ENCODE data around the gene DHFR. TPM values are rescaled to one million over a fixed set of nuclear protein-coding genes. Genes with fewer than 3 reads are reported as not detected.

The DHFR gene
- total RNA-seq, 1 donor from 2014 or later: 14.4 TPM

DNA sequence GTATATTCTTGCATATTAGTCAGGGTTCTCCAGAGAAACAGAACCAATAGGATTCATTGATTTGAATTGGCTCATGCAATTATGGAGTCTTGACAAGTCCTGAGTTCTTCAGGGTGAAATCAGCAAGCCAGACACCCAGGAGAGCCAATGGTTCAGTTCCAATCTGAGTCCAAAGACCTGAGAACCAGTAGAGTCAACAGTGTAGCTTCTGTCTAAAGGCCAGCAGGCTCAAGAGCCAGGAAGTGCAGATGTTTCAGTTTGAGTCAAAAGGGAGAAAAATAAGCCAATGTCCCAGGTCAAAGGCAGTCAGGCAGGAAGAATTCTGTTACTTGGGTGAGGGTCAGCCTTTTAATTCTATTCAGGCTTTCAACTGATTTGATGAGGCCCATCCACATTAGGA lies 47.0 kb downstream of the DHFR start:
- Mint-ChIP-seq H3K4me1 (ENCODE audit: low read depth, unreplicated experiment) (no peaks in the 10 kb centered on the region), H3K27me3 (ENCODE audit: low read depth, unreplicated experiment) (no peaks in the 10 kb centered on the region), H3K36me3 (ENCODE audit: low read depth, unreplicated experiment) (peaks cover 3% of the 10 kb centered on the region), H3K27ac (ENCODE audit: unreplicated experiment) (no peak overlapping the region), H3K9me3 (ENCODE audit: unreplicated experiment) (peaks cover 5% of the 10 kb centered on the region), H3K4me3 (ENCODE audit: unreplicated experiment) (no peak overlapping the region)
- Histone ChIP-seq H3K4me3 (ENCODE audit: insufficient read depth, low read depth, low read length) (no peak overlapping the region), H3K27me3 (ENCODE audit: insufficient read depth, low read length) (no peaks in the 10 kb centered on the region), H3K79me2 (ENCODE audit: insufficient read depth, low read length) (no peaks in the 10 kb centered on the region), H4K20me1 (ENCODE audit: insufficient read depth, low read length) (no peaks in the 10 kb centered on the region), H3K4me2 (ENCODE audit: low read length) (no peak overlapping the region), H3K27ac (ENCODE audit: low read depth, low read length) (no peak overlapping the region), H2AFZ (ENCODE audit: low read depth, low read length) (no peak overlapping the region), H3K9me3 (ENCODE audit: insufficient read depth, low read depth, low read length) (no peaks in the 10 kb centered on the region), H3K36me3 (ENCODE audit: insufficient read depth, low read length) (no peaks in the 10 kb centered on the region), H3K4me1 (ENCODE audit: insufficient read depth, low read length) (no peaks in the 10 kb centered on the region), H3K9ac (ENCODE audit: low read length) (no peak overlapping the region)
- TF ChIP-seq, protein P1, sequence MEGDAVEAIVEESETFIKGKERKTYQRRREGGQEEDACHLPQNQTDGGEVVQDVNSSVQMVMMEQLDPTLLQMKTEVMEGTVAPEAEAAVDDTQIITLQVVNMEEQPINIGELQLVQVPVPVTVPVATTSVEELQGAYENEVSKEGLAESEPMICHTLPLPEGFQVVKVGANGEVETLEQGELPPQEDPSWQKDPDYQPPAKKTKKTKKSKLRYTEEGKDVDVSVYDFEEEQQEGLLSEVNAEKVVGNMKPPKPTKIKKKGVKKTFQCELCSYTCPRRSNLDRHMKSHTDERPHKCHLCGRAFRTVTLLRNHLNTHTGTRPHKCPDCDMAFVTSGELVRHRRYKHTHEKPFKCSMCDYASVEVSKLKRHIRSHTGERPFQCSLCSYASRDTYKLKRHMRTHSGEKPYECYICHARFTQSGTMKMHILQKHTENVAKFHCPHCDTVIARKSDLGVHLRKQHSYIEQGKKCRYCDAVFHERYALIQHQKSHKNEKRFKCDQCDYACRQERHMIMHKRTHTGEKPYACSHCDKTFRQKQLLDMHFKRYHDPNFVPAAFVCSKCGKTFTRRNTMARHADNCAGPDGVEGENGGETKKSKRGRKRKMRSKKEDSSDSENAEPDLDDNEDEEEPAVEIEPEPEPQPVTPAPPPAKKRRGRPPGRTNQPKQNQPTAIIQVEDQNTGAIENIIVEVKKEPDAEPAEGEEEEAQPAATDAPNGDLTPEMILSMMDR (IDR thresholded peaks at IDR 0.05; ENCODE audit: insufficient read depth, low read depth, low read length): no peak
- no peak for TF ChIP-seq EZH2 (IDR thresholded peaks at IDR 0.05; ENCODE audit: insufficient read depth, low read length)
- no peak for DNase-seq (ENCODE audit: low read depth)
- no peak for FAIRE-seq

DNA sequence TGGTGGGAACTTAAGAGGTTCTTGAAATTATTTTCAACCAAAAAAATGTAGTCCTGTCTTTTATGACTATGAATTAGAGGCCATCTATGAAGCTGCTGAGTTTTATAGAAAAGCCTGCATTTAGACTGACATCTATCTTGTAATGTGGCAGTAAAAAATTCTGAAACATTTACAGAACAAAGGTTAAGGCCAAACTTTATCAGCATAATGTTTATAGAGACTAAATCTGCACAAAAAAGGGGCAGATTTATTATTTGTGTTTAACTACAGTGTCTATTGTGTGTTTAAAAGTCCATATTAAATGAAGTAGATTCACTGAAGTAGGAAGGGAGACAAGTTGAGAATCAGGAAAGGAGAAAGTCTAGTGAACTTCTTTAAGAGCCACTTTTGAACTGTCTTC lies 47.4 kb downstream of the DHFR start:
- Mint-ChIP-seq H3K27ac (ENCODE audit: unreplicated experiment) (no peak overlapping the region), H3K36me3 (ENCODE audit: low read depth, unreplicated experiment) (peaks cover 3% of the 10 kb centered on the region), H3K27me3 (ENCODE audit: low read depth, unreplicated experiment) (peaks cover under 1% of the 10 kb centered on the region), H3K4me1 (ENCODE audit: low read depth, unreplicated experiment) (no peaks in the 10 kb centered on the region), H3K9me3 (ENCODE audit: unreplicated experiment) (peaks cover 6% of the 10 kb centered on the region), H3K4me3 (ENCODE audit: unreplicated experiment) (no peak overlapping the region)
- Histone ChIP-seq H3K4me2 (ENCODE audit: low read length) (no peak overlapping the region), H3K79me2 (ENCODE audit: insufficient read depth, low read length) (no peaks in the 10 kb centered on the region), H3K4me3 (ENCODE audit: insufficient read depth, low read depth, low read length) (no peak overlapping the region), H3K9me3 (ENCODE audit: insufficient read depth, low read depth, low read length) (no peaks in the 10 kb centered on the region), H2AFZ (ENCODE audit: low read depth, low read length) (no peak overlapping the region), H3K27me3 (ENCODE audit: insufficient read depth, low read length) (no peaks in the 10 kb centered on the region), H3K4me1 (ENCODE audit: insufficient read depth, low read length) (no peaks in the 10 kb centered on the region), H3K9ac (ENCODE audit: low read length) (no peak overlapping the region), H3K27ac (ENCODE audit: low read depth, low read length) (no peak overlapping the region), H4K20me1 (ENCODE audit: insufficient read depth, low read length) (no peaks in the 10 kb centered on the region), H3K36me3 (ENCODE audit: insufficient read depth, low read length) (no peaks in the 10 kb centered on the region)
- FAIRE-seq (no peak), DNase-seq (ENCODE audit: low read depth) (no peak)
- TF ChIP-seq, protein P1 (IDR thresholded peaks at IDR 0.05; ENCODE audit: insufficient read depth, low read depth, low read length): no peak
- TF ChIP-seq EZH2 (IDR thresholded peaks at IDR 0.05; ENCODE audit: insufficient read depth, low read length): no peak

DNA sequence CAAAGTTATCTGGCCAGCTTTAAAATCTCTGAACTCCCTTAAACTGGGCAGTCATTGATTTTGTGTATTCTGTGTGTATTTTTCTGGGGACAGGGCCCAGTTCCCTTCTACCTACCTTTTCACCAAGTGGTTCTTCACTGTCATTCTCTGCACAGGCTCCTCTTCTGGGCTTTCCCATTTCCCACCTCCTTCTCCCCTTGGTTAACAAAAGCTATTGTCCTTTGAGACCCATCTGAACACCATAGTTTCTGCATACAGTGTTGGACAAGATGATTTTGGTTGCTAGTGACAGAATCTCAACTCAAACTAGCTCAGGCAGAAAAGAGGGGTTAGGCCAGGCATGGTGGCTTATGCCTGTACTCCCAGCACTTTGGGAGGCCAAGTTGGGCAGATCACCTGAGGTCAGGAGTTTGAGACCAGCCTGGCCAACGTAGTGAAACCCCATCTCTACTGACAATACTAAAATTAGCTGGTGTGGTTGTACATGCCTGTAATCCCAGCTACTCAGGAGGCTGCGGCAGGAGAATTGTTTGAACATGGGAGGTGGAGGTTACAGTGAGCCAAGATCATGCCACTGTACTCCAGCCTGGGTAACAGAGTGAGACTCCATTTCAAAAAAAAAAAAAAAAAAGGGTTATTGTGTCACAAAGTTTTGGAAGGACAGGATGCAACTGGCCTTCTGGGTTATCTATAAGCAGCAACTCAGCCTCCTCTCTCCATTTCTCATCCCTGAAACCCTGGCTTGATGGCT lies 53.7 kb downstream of the DHFR start:
- Mint-ChIP-seq H3K9me3 (ENCODE audit: unreplicated experiment) (peaks cover 2% of the 10 kb centered on the region), H3K4me3 (ENCODE audit: unreplicated experiment) (no peak overlapping the region), H3K27me3 (ENCODE audit: low read depth, unreplicated experiment) (peaks cover 1% of the 10 kb centered on the region), H3K4me1 (ENCODE audit: low read depth, unreplicated experiment) (no peaks in the 10 kb centered on the region), H3K36me3 (ENCODE audit: low read depth, unreplicated experiment) (no peaks in the 10 kb centered on the region), H3K27ac (ENCODE audit: unreplicated experiment) (no peak overlapping the region)
- no peak overlapping the region for H3K9ac ChIP-seq (ENCODE audit: low read length)
- H3K79me2 ChIP-seq (ENCODE audit: insufficient read depth, low read length): no peaks in the 10 kb centered on the region
- H4K20me1 ChIP-seq (ENCODE audit: insufficient read depth, low read length): no peaks in the 10 kb centered on the region
- no peak overlapping the region for H3K27ac ChIP-seq (ENCODE audit: low read depth, low read length)
- DNase-seq (ENCODE audit: low read depth) (no peak), FAIRE-seq (no peak)
- no peaks in the 10 kb centered on the region for H3K4me1 ChIP-seq (ENCODE audit: insufficient read depth, low read length)
- H3K4me3 ChIP-seq (ENCODE audit: insufficient read depth, low read depth, low read length): no peak overlapping the region
- no peaks in the 10 kb centered on the region for H3K27me3 ChIP-seq (ENCODE audit: insufficient read depth, low read length)
- H3K4me2 ChIP-seq (ENCODE audit: low read length): no peak overlapping the region
- no peak overlapping the region for H2AFZ ChIP-seq (ENCODE audit: low read depth, low read length)
- H3K36me3 ChIP-seq (ENCODE audit: insufficient read depth, low read length): no peaks in the 10 kb centered on the region
- TF ChIP-seq, protein P1 (IDR thresholded peaks at IDR 0.05; ENCODE audit: insufficient read depth, low read depth, low read length): no peak
- TF ChIP-seq EZH2 (IDR thresholded peaks at IDR 0.05; ENCODE audit: insufficient read depth, low read length): no peak
- no peaks in the 10 kb centered on the region for H3K9me3 ChIP-seq (ENCODE audit: insufficient read depth, low read depth, low read length)

Data from astrocyte (in vitro differentiated cells and primary cell).